H9 (cell line): ENCODE data around the gene MXI1. TPM values are rescaled to one million over a fixed set of nuclear protein-coding genes. Genes with fewer than 3 reads are reported as not detected.

Experiments used
- DNase-seq: peaks from one replicate; pipeline ENCODE4 v3.0.0-alpha.2; 2017
- H2AFZ ChIP-seq: one replicate; pipeline ENCODE4 v1.6.1; 2013; ENCODE audit warnings: mild to moderate bottlenecking, low read length, control low read depth, moderate library complexity
- H2AK5ac ChIP-seq: 2 replicates; pipeline ENCODE4 v1.6.1; 2013; ENCODE audit warnings: low read length, control low read depth, mixed read lengths; ENCODE audit not compliant: insufficient read length
- H2BK120ac ChIP-seq: one replicate; pipeline ENCODE4 v1.6.1; 2013; ENCODE audit warnings: low read depth, mild to moderate bottlenecking, low read length, control low read depth, inconsistent platforms; ENCODE audit not compliant: poor library complexity, severe bottlenecking
- H2BK12ac ChIP-seq: 2 replicates; pipeline ENCODE4 v1.6.1; 2013; ENCODE audit warnings: low read length, control low read depth, mixed read lengths, low read depth; ENCODE audit not compliant: insufficient read length
- H2BK15ac ChIP-seq: 2 replicates; pipeline ENCODE4 v1.6.1; 2013; ENCODE audit warnings: low read depth, low read length, control low read depth
- H2BK20ac ChIP-seq: one replicate; pipeline ENCODE4 v1.6.1; 2013; ENCODE audit warnings: low read depth, mild to moderate bottlenecking, low read length, control low read depth, inconsistent platforms; ENCODE audit not compliant: poor library complexity, severe bottlenecking
- H2BK5ac ChIP-seq: 2 replicates; pipeline ENCODE4 v1.6.1; 2013; ENCODE audit warnings: low read length, control low read depth, mixed read lengths; ENCODE audit not compliant: insufficient read length
- H3K14ac ChIP-seq: 2 replicates; pipeline ENCODE4 v1.6.1; 2013; ENCODE audit warnings: low read length, control low read depth; ENCODE audit not compliant: insufficient read depth
- H3K18ac ChIP-seq: 2 replicates; pipeline ENCODE4 v1.6.1; 2013; ENCODE audit warnings: low read depth, mild to moderate bottlenecking, mixed read lengths, low read length, control low read depth; ENCODE audit not compliant: insufficient read length
- H3K23ac ChIP-seq: 2 replicates; pipeline ENCODE4 v1.6.1; 2013; ENCODE audit warnings: low read length, control low read depth, mixed read lengths, low read depth; ENCODE audit not compliant: insufficient read length
- H3K23me2 ChIP-seq: 2 replicates; pipeline ENCODE4 v1.6.1; 2013; ENCODE audit warnings: low read depth, mild to moderate bottlenecking, mixed read lengths, low read length, control low read depth; ENCODE audit not compliant: insufficient read length, poor library complexity, severe bottlenecking
- H3K27ac ChIP-seq: 2 replicates; pipeline ENCODE4 v1.5.1; 2013; ENCODE audit warnings: low read length, control low read depth, mixed read lengths, low read depth; ENCODE audit not compliant: insufficient read length
- H3K27me3 ChIP-seq: 2 replicates; pipeline ENCODE4 v1.6.1; 2013; ENCODE audit warnings: low read length, control low read depth, inconsistent platforms; ENCODE audit not compliant: insufficient read depth
- H3K4ac ChIP-seq: 2 replicates; pipeline ENCODE4 v1.6.1; 2013; ENCODE audit warnings: low read depth, mild to moderate bottlenecking, control low read depth, inconsistent platforms, low read length, moderate library complexity
- H3K4me1 ChIP-seq: 2 replicates; pipeline ENCODE4 v1.6.1; 2013; ENCODE audit warnings: low read length, control low read depth, inconsistent platforms; ENCODE audit not compliant: insufficient read depth
- H3K4me2 ChIP-seq: 2 replicates; pipeline ENCODE4 v1.6.1; 2013; ENCODE audit warnings: low read length, control low read depth, mixed read lengths; ENCODE audit not compliant: insufficient read length, insufficient read depth
- H3K56ac ChIP-seq: 2 replicates; pipeline ENCODE4 v1.6.1; 2013; ENCODE audit warnings: low read depth, mild to moderate bottlenecking, mixed read lengths, low read length, control low read depth; ENCODE audit not compliant: insufficient read length
- H3K79me1 ChIP-seq: 2 replicates; pipeline ENCODE4 v1.6.1; 2013; ENCODE audit warnings: low read depth, mild to moderate bottlenecking, moderate library complexity, low read length, control low read depth, inconsistent platforms; ENCODE audit not compliant: insufficient read depth, poor library complexity, severe bottlenecking
- H3K79me2 ChIP-seq: 2 replicates; pipeline ENCODE4 v1.6.1; 2013; ENCODE audit warnings: low read length, control low read depth, inconsistent platforms; ENCODE audit not compliant: insufficient read depth
- H3K9ac ChIP-seq: 2 replicates; pipeline ENCODE4 v1.6.1; 2013; ENCODE audit warnings: low read length, control low read depth, mixed read lengths; ENCODE audit not compliant: insufficient read length; ENCODE audit errors: extremely low read depth
- H3K9me3 ChIP-seq: one replicate; pipeline ENCODE4 v1.6.1; 2013; ENCODE audit warnings: low read depth, low read length, inconsistent platforms; ENCODE audit not compliant: control insufficient read depth
- H3T11ph ChIP-seq: one replicate; pipeline ENCODE4 v1.6.1; 2013; ENCODE audit warnings: mild to moderate bottlenecking, low read length, control low read depth, inconsistent platforms
- H4K20me1 ChIP-seq: one replicate; pipeline ENCODE4 v1.6.1; 2013; ENCODE audit not compliant: control insufficient read depth, insufficient read length, insufficient read depth
- H4K5ac ChIP-seq: 2 replicates; pipeline ENCODE4 v1.6.1; 2013; ENCODE audit warnings: low read depth, mild to moderate bottlenecking, mixed read lengths, low read length, control low read depth; ENCODE audit not compliant: insufficient read length
- H4K8ac ChIP-seq: replicated peaks from 2 replicates; pipeline ENCODE4 v1.6.1; 2013; ENCODE audit warnings: low read length, control low read depth, mixed read lengths, low read depth; ENCODE audit not compliant: insufficient read length
- H4K91ac ChIP-seq: 2 replicates; pipeline ENCODE4 v1.6.1; 2013; ENCODE audit warnings: low read depth, mild to moderate bottlenecking, moderate library complexity, mixed read lengths, low read length, control low read depth; ENCODE audit not compliant: insufficient read length
- H3K27ac Mint-ChIP-seq, 3 experiments: 2 replicates in 2 of 3; 3 replicates in 1 of 3; pipeline ENCODE4 v1.8.0; 2020 to 2021; ENCODE audit warnings: mixed read lengths in 3 of 3, mild to moderate bottlenecking in 1 of 3, moderate library complexity in 1 of 3
- H3K27me3 Mint-ChIP-seq: 2 replicates; pipeline ENCODE4 v1.8.0; 2021; ENCODE audit warnings: low read depth, mild to moderate bottlenecking, moderate library complexity, mixed read lengths
- H3K36me3 Mint-ChIP-seq, 3 experiments: 2 replicates in 2 of 3; 3 replicates in 1 of 3; pipeline ENCODE4 v1.8.0; 2020 to 2021; ENCODE audit warnings: low read depth in 3 of 3, mixed read lengths in 3 of 3; ENCODE audit not compliant: insufficient read depth in 1 of 3
- H3K4me1 Mint-ChIP-seq, 2 experiments: 2 replicates each; pipeline ENCODE4 v1.8.0; 2020; ENCODE audit warnings: mixed read lengths in 2 of 2
- H3K4me3 Mint-ChIP-seq, 2 experiments: 2 replicates in 1 of 2; 3 replicates in 1 of 2; pipeline ENCODE4 v1.8.0; 2020 to 2021; ENCODE audit warnings: mild to moderate bottlenecking in 2 of 2, mixed read lengths in 2 of 2, moderate library complexity in 1 of 2
- H3K9me3 Mint-ChIP-seq, 2 experiments: 2 replicates in 1 of 2; 3 replicates in 1 of 2; pipeline ENCODE4 v1.8.0; 2020; ENCODE audit warnings: mild to moderate bottlenecking in 2 of 2, mixed read lengths in 2 of 2, moderate library complexity in 1 of 2
- WGBS: extraction: QIAGEN DNeasy Blood & Tissue Kit; methylation state at CpG from one replicate; pipeline ENCODE4 v1.1.7; 2013; ENCODE audit warnings: missing lambda C conversion rate, low lambda C conversion rate, mixed read lengths; ENCODE audit not compliant: insufficient read length; ENCODE audit errors: extremely low coverage; 5-methylcytosine and 5-hydroxymethylcytosine counted together
- total RNA-seq: library from RNA; stranded (reverse); gene quantifications from 2 replicates; pipeline ENCODE4 v1.2.1, GENCODE V29; 2021
- TF ChIP-seq, protein P1 (sequence below): fragments of 200-600 bp; sonication (generic); conservative IDR thresholded peaks from 3 replicates; pipeline ENCODE4 v1.8.0; 2021; ENCODE audit warnings: antibody characterized with exemption, mild to moderate bottlenecking

Gene MXI1
- total RNA-seq, 1 experiment from 2014 or later = 5.6 TPM

DNA sequence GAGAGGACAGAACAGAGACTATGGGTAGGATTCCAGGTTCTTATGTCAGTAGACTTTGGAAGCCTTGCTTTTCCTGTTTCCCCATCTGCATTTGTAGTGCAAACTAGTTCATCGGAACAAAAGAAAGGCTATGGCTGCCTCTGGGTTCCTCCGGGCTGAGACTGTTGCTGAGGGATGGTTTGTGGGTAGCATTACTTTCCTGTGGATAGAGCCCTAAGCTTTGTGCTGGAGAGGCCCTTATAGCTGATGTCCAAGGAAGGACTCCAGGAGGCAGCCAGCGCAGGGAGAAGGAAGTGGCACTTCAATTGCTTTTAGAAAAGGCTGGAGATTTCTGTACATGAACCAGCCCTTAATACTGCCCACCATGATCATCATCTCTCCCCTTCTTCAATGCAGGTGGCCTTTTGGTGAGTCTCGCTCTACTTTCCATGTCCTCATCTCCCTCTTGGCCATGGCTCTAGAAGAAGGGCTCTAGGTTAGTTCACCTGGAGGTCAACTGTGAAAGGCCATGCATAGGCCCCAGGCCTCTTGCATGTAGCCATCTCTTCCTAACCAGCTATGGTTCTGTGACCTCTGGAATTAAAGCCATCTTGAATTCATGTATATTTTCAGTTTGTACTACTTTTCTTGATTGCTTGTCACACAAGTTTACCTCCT, 15.4 kb downstream of the MXI1 start:
- Histone ChIP-seq H3K23ac (no peak overlapping the region), H4K20me1 (no peaks in the 10 kb centered on the region), H3K18ac (no peak overlapping the region), H3T11ph (no peak overlapping the region), H2BK15ac (no peak overlapping the region), H2BK20ac (no peak overlapping the region), H3K27me3 (no peaks in the 10 kb centered on the region), H3K9ac (no peak overlapping the region), H3K79me2 (no peaks in the 10 kb centered on the region), H3K4me1 (peaks cover 7% of the 10 kb centered on the region; the same call in 1 of the 2 replicates), H2BK12ac (no peak overlapping the region), H3K9me3 (no peaks in the 10 kb centered on the region), H3K27ac (no peak overlapping the region), H3K4ac (no peak overlapping the region), H3K23me2 (peaks cover 7% of the 10 kb centered on the region), H2AFZ (no peak overlapping the region), H4K91ac (no peak overlapping the region), H4K5ac (no peak overlapping the region), H2BK5ac (no peak overlapping the region), H3K79me1 (no peaks in the 10 kb centered on the region), H3K56ac (no peak overlapping the region), H3K4me2 (no peak overlapping the region), H2BK120ac (no peak overlapping the region), H4K8ac (no peak overlapping the region), H2AK5ac (no peak overlapping the region), H3K14ac (no peak overlapping the region)
- no CpG with 5 or more reads among the region's 4 CpGs for WGBS
- Mint-ChIP-seq H3K27ac (no peak overlapping the region; a peak in 1 of 7 replicates), H3K36me3 (peaks cover 0 to 2% (median 0%) of the 10 kb centered on the region in 3 experiments; a peak in 1 of 7 replicates), H3K9me3 (no peaks in the 10 kb centered on the region), H3K27me3 (peaks cover 61% of the 10 kb centered on the region), H3K4me3 (peak overlapping the region in 1 of 2 experiments; percentile 18; a peak in 1 of 5 replicates), H3K4me1 (peaks cover 38 to 44% of the 10 kb centered on the region in 2 experiments)
- TF ChIP-seq, protein P1, sequence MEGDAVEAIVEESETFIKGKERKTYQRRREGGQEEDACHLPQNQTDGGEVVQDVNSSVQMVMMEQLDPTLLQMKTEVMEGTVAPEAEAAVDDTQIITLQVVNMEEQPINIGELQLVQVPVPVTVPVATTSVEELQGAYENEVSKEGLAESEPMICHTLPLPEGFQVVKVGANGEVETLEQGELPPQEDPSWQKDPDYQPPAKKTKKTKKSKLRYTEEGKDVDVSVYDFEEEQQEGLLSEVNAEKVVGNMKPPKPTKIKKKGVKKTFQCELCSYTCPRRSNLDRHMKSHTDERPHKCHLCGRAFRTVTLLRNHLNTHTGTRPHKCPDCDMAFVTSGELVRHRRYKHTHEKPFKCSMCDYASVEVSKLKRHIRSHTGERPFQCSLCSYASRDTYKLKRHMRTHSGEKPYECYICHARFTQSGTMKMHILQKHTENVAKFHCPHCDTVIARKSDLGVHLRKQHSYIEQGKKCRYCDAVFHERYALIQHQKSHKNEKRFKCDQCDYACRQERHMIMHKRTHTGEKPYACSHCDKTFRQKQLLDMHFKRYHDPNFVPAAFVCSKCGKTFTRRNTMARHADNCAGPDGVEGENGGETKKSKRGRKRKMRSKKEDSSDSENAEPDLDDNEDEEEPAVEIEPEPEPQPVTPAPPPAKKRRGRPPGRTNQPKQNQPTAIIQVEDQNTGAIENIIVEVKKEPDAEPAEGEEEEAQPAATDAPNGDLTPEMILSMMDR = no peak
- DNase-seq = no peak
